Endothelial cell of umbilical vein (primary cell): ENCODE results near the gene TRIM25. TPM values are rescaled to one million over a fixed set of nuclear protein-coding genes. Genes with fewer than 3 reads are reported as not detected.

Source experiments
- BruUV-seq: library from RNA; stranded (reverse); fragments of 400-500 nt; replicated peaks from 2 replicates; lab custom pipeline; 2021; lab: Mats Ljungman, UMichigan
- CTCF ChIA-PET: fragments of 300-600, 350-600 bp; sonication (Branson Sonifier 250); formaldehyde crosslinking; loops from one replicate; lab custom pipeline; 2021; ENCODE audit warnings: antibody characterized with exemption, inconsistent platforms; lab: Charles Lee
- POLR2A ChIA-PET: fragments of 300-600, 350-600 bp; sonication (Branson Sonifier 250); formaldehyde crosslinking; loops from one replicate; lab custom pipeline; 2021; ENCODE audit warnings: antibody characterized with exemption, inconsistent platforms; lab: Charles Lee
- DNase-seq: peaks from one replicate; pipeline ENCODE4 v3.0.0-alpha.2; 2011; ENCODE audit warnings: low read depth, low spot score
- FAIRE-seq: peaks from 2 replicates; lab custom pipeline; 2011; peaks lifted over from hg19 to GRCh38; lab: Jason Lieb, UNC
- H2AFZ ChIP-seq: 2 replicates; pipeline ENCODE4 v1.6.0; 2012; ENCODE audit warnings: low read depth, low read length, control low read depth, inconsistent platforms
- H3K27ac ChIP-seq: 2 replicates; pipeline ENCODE4 v1.5.1; 2011; ENCODE audit warnings: low read depth, mild to moderate bottlenecking, control low read depth, low read length, moderate library complexity; ENCODE audit not compliant: insufficient read depth
- H3K27me3 ChIP-seq, 2 experiments: 2 replicates each; pipeline versions ENCODE4 v1.6.0 to v1.6.1; 2011; ENCODE audit warnings: low read length in 2 of 2, mixed read lengths in 1 of 2; ENCODE audit not compliant: control insufficient read depth in 2 of 2, insufficient read depth in 2 of 2
- H3K36me3 ChIP-seq, 2 experiments: 2 replicates in 1 of 2; 3 replicates in 1 of 2; pipeline ENCODE4 v1.5.1; 2011; ENCODE audit warnings: low read length in 2 of 2, mild to moderate bottlenecking in 1 of 2, moderate library complexity in 1 of 2; ENCODE audit not compliant: control insufficient read depth in 2 of 2, insufficient read depth in 2 of 2; ENCODE audit errors: extremely low read depth in 1 of 2
- H3K4me1 ChIP-seq: 3 replicates; pipeline ENCODE4 v1.5.1; 2011; ENCODE audit warnings: mild to moderate bottlenecking, low read length; ENCODE audit not compliant: control insufficient read depth, insufficient read depth; ENCODE audit errors: extremely low read depth
- H3K4me2 ChIP-seq: 2 replicates; pipeline ENCODE4 v1.6.1; 2011; ENCODE audit warnings: low read length, control low read depth, mixed read lengths; ENCODE audit not compliant: insufficient read depth
- H3K4me3 ChIP-seq, 3 experiments: fragments of 200-600 bp in 1 of 3; sonication (generic), shearing (Covaris generic) in 1 of 3; replicated peaks in 1 of 3; 2 replicates each; pipeline ENCODE4 v1.5.1; 2011 to 2016; ENCODE audit warnings: control low read depth in 3 of 3, low read length in 3 of 3, mild to moderate bottlenecking in 2 of 3, inconsistent platforms in 1 of 3, low read depth in 1 of 3, moderate library complexity in 1 of 3; ENCODE audit not compliant: insufficient read depth in 1 of 3
- H3K79me2 ChIP-seq: 2 replicates; pipeline ENCODE4 v1.6.0; 2012; ENCODE audit warnings: low read length, inconsistent platforms; ENCODE audit not compliant: control insufficient read depth, insufficient read depth
- H3K9ac ChIP-seq: replicated peaks from 2 replicates; pipeline ENCODE3; 2011; ENCODE audit warnings: low read length, control low read depth; ENCODE audit not compliant: insufficient read depth; ENCODE audit errors: extremely low read depth
- H3K9me1 ChIP-seq: replicated peaks from 3 replicates; pipeline ENCODE4 v1.6.0; 2011; ENCODE audit warnings: mild to moderate bottlenecking, low read length; ENCODE audit not compliant: control insufficient read depth, insufficient read depth; ENCODE audit errors: extremely low read depth
- H3K9me3 ChIP-seq: replicated peaks from 2 replicates; pipeline ENCODE4 v1.5.1; 2012; ENCODE audit warnings: low read length, inconsistent platforms; ENCODE audit not compliant: control insufficient read depth, insufficient read depth
- H4K20me1 ChIP-seq: replicated peaks from 2 replicates; pipeline ENCODE3; 2011; ENCODE audit warnings: mild to moderate bottlenecking, low read length; ENCODE audit not compliant: control insufficient read depth, insufficient read depth; ENCODE audit errors: extremely low read depth
- CTCF ChIP-seq, 2 donors: IDR thresholded peaks; 1 replicate in 1 of 2; 2 replicates in 1 of 2; pipeline ENCODE4 v1.5.1; 2011; ENCODE audit warnings: low read length in 2 of 2, mild to moderate bottlenecking in 2 of 2, moderate library complexity in 2 of 2, control low read depth in 1 of 2, inconsistent platforms in 1 of 2, low read depth in 1 of 2; ENCODE audit not compliant: insufficient read depth in 1 of 2; ENCODE audit errors: extremely low read depth in 1 of 2
- EZH2 ChIP-seq: IDR thresholded peaks from 2 replicates; pipeline ENCODE4 v1.6.1; 2012; ENCODE audit warnings: borderline replicate concordance, low read depth, mild to moderate bottlenecking, moderate library complexity, low read length, inconsistent platforms; ENCODE audit not compliant: severe bottlenecking
- FOS ChIP-seq: IDR thresholded peaks from 2 replicates; pipeline ENCODE4 v1.6.1; 2011; ENCODE audit warnings: mild to moderate bottlenecking, low read length, moderate library complexity, borderline replicate concordance; ENCODE audit not compliant: insufficient read depth
- GATA2 ChIP-seq: IDR thresholded peaks from 2 replicates; pipeline ENCODE4 v1.7.0; 2011; ENCODE audit warnings: low read depth, mild to moderate bottlenecking, moderate library complexity, mixed read lengths, low read length; ENCODE audit not compliant: insufficient read length, insufficient read depth
- JUN ChIP-seq: IDR thresholded peaks from 2 replicates; pipeline ENCODE4 v1.6.1; 2011; ENCODE audit warnings: borderline replicate concordance, low read depth; ENCODE audit not compliant: insufficient read length, insufficient read depth
- MAX ChIP-seq: IDR thresholded peaks from 2 replicates; pipeline ENCODE4 v1.6.1; 2011; ENCODE audit not compliant: insufficient read depth, insufficient read length
- MYC ChIP-seq: IDR thresholded peaks from one replicate; pipeline ENCODE4 v1.6.1; 2011; ENCODE audit warnings: mild to moderate bottlenecking, low read depth, low read length
- POLR2A ChIP-seq: IDR thresholded peaks from 2 replicates; pipeline ENCODE4 v1.6.1; 2012; ENCODE audit warnings: low read depth, mild to moderate bottlenecking, control low read depth, low read length
- POLR2AphosphoS5 ChIP-seq: IDR thresholded peaks from 2 replicates; pipeline ENCODE4 v1.6.1; 2012; ENCODE audit warnings: low read depth, mild to moderate bottlenecking, control low read depth, low read length, moderate library complexity; ENCODE audit not compliant: insufficient read depth
- dilution Hi-C: fragments of 300-500 bp; cut with MboI; formaldehyde crosslinking; loops from one replicate; pipeline ENCODE4 v1.15.0; 2019; ENCODE audit warnings: low sequenced_read_pairs; ENCODE audit not compliant: extremely low pct_ligation_motif_present
- intact Hi-C: fragments of 100-400 bp; cut with micrococcal nuclease; formaldehyde crosslinking; loops from one replicate; pipeline ENCODE4 v1.10.0; 2022
- polyA plus RNA-seq, 4 experiments: library from polyadenylated mRNA; depleted of rRNA in 3 of 4; stranded (reverse) in 3 of 4; unstranded in 1 of 4; fragments of >200 nt; gene quantifications; 2 replicates each; pipeline versions ENCODE4 v1.2.1 to v1.2.3, GENCODE V29; 2011 to 2012; ENCODE audit warnings: missing spikeins in 1 of 4
- total RNA-seq: library from RNA; stranded (reverse); gene quantifications from 2 replicates; pipeline ENCODE4 v1.2.3, GENCODE V29; 2021

The TRIM25 gene
- total and polyA plus RNA-seq, 2 donors (not counting 3 experiments of a cell fraction or from before 2014, with no cell fraction given) = 42.8 to 98.4 TPM

GRCh38 chr17:56914581-56915273, 878 bp upstream of the TRIM25 start:
- peak overlapping the region; percentile 97 for H3K9ac ChIP-seq
- BruUV-seq = no TSS peak
- no peaks in the 10 kb centered on the region for H3K27me3 ChIP-seq
- no peaks in the 10 kb centered on the region for H4K20me1 ChIP-seq
- DNase-seq (no peak), FAIRE-seq (no peak)
- H3K4me3 ChIP-seq = peak overlapping the region; percentile 79 to 95 (median 88)
- peak overlapping the region; percentile 95 for H3K4me2 ChIP-seq
- POLR2A ChIA-PET = interaction anchor here (1.0 to 1.6 kb wide), 8 partner anchors 9 to 81 kb away, joined by 3 to 15 read pairs (median 6); partner anchors contain the start of genes C17orf67 and DGKE
- no peaks in the 10 kb centered on the region for H3K9me1 ChIP-seq
- dilution Hi-C loops (no loop called here), intact Hi-C loops (loop anchor here (1.0 kb wide), 3 partner anchors 46 to 95 kb away; partner anchors contain the start of gene C17orf67)
- H3K27ac ChIP-seq = peak overlapping the region; percentile 93
- no peaks in the 10 kb centered on the region for H3K36me3 ChIP-seq
- peaks cover 41% of the 10 kb centered on the region for H3K79me2 ChIP-seq
- no peak overlapping the region for H2AFZ ChIP-seq
- peaks cover 33% of the 10 kb centered on the region for H3K4me1 ChIP-seq
- no peaks in the 10 kb centered on the region for H3K9me3 ChIP-seq
- CTCF ChIA-PET = interaction anchor here (1.0 to 1.3 kb wide), 3 partner anchors 24 to 81 kb away, joined by 3 to 7 read pairs (median 6); partner anchors contain the start of genes C17orf67 and DGKE
- TF ChIP-seq EZH2 (no peak), MYC (no peak), FOS (no peak), CTCF (IDR thresholded peaks at IDR 0.05; ENCODE audit: extremely low read depth in 1 of 2, insufficient read depth in 1 of 2, low read depth in 1 of 2, low read length in 2 of 2) (no peak), POLR2AphosphoS5 (no peak), JUN (no peak), POLR2A (no peak), MAX (no peak), GATA2 (no peak)
